AG08395 (cell line): Measurements from ENCODE around the gene NLGN1.
"Not testable (repeated sequence)": the region's sequence is repeated elsewhere in the genome, so short reads cannot be mapped to it uniquely, and the experiment has no call there.

ENCODE experiments used
- DNase-seq: peaks from one replicate; pipeline ENCODE4 v3.0.0; 2012; ENCODE audit warnings: mixed read lengths, low spot score

The NLGN1 gene

GRCh38 chr3:174168538-174169254 lies 771.2 kb downstream of the NLGN1 start:
- DNase-seq = no peak

- no peak for DNase-seq
Measured at GRCh38 chr3:174169736-174170135, 772.2 kb downstream of the NLGN1 start.

GRCh38 chr3:174170248-174170647 lies 772.7 kb downstream of the NLGN1 start:
- DNase-seq = no peak

- DNase-seq = no peak
Measured at GRCh38 chr3:174186377-174186989, 788.9 kb downstream of the NLGN1 start.

GRCh38 chr3:174191380-174191779 lies 793.8 kb downstream of the NLGN1 start:
- no peak for DNase-seq

DNA sequence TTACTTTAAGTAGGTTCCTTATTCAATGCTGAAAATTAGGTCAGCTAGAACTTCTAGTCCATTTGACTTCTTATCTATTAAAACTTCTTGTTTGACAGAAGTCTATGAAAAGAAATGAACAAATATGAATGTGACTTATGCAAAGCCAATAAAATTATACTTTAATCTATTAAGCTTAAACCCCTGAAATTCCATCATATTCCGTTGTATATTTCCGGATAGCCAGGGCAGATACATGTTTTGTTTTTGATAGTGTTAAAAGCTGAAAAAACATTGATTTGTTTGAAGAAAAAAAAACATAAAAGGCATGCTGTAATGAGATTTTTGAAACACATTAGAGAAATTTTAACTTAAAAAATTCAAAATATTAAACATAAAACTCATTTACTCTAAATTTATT lies 794.4 kb downstream of the NLGN1 start:
- no peak for DNase-seq

GRCh38 chr3:174192471-174192870 lies 794.9 kb downstream of the NLGN1 start:
- DNase-seq = no peak

DNA sequence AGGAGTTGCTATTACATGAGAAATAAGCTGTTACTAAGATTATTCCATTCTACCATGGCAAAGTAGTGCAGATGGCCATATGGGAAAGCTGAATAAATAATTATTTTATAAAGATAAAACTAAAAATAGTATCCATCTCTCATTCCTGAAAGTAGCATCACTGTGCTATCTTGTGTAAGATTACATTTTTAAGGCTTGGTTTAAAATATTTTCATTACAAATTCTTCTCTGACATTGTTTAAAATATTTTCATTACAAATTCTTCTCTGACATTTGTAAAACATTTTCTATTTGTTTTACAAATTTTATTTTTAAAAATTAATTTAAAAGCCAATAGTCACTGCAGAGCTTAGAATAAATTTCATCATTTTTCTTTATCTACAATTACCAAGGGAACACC lies 796.1 kb downstream of the NLGN1 start:
- no peak for DNase-seq

GRCh38 chr3:174197416-174197815 lies 799.9 kb downstream of the NLGN1 start:
- no peak for DNase-seq

- no peak for DNase-seq
Measured at GRCh38 chr3:174198199-174198598, 800.7 kb downstream of the NLGN1 start.

GRCh38 chr3:174199696-174200095 lies 802.2 kb downstream of the NLGN1 start:
- DNase-seq = no peak

GRCh38 chr3:174202116-174202515 lies 804.6 kb downstream of the NLGN1 start:
- no peak for DNase-seq

DNA sequence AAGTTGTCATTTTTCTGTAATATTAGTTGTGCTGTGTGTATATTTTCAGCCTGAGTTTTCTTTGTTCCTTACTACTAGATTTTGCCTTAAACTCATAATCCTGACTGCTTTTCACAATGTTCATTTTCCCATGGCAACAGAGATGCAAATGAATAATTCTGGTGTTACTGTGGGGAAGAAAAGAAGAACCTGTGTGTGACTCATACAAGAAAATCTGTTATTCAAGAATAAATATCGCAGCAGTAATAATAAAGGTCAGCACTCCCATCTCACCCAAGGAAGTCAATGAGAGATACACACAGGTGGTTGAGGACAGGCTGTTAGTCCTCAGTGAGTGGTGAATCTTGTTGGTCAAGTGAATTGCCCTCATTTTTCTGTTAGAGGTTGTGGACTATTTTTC lies 805.0 kb downstream of the NLGN1 start:
- no peak for DNase-seq

DNA sequence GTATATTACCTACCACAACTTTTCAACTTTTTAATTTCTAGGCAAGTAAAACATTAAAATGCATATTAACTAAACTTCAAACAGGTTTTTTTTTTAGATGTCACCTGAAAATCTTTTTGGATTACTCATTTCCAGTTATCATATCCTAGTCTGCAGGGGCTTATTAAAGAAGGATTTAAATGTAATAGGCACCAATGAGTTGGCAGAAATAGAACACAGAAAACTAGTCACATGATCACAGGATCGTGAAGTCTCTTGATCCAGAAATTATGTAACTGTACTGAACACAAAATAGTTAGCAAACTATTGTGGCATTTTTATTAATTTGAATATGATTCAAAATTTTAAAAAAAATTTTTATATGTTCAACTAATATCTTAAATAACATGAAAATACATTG lies 807.2 kb downstream of the NLGN1 start:
- DNase-seq = no peak

- peak; percentile 10 for DNase-seq
Measured at GRCh38 chr3:174206607-174207192, 809.2 kb downstream of the NLGN1 start.

GRCh38 chr3:174208161-174208560 lies 810.6 kb downstream of the NLGN1 start:
- no peak for DNase-seq

DNA sequence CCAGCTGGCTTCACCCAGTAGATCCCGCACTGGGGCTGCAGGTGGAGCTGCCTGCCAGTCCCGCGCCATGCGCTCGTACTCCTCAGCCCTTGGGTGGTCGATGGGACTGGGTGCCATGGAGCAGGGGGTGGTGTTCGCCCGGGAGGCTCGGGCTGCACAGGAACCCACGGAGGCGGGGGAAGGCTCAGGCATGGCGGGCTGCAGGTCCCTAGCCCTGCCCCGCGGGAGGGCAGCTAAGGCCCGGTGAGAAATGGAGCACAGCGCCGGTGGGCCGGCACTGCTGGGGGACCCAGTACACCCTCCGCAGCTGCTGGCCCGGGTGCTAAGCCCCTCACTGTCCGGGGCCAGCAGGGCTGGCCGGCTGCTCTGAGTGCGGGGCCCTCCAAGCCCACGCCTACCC lies 814.4 kb downstream of the NLGN1 start:
- DNase-seq = not testable (repeated sequence)

- DNase-seq = no peak
Measured at GRCh38 chr3:174215456-174215855, 817.9 kb downstream of the NLGN1 start.

DNA sequence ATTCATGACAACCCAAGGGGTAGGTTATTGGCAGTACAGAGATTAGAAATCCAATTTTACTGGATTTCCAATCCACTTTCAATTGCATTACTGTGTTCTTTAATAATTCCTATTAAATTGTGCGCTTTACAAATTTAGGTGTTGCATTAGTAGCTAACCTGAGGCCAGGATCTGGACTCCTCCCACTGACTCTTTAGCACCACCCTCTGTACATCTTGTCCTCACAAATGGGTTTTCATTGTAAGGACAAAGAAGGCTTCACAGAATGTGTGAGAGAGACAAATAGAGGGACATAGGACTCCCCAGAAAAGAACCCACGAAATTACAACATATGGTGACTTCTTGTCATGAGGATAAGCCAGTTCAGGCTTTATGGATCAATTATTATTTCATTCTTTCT lies 818.5 kb downstream of the NLGN1 start:
- DNase-seq = no peak

DNA sequence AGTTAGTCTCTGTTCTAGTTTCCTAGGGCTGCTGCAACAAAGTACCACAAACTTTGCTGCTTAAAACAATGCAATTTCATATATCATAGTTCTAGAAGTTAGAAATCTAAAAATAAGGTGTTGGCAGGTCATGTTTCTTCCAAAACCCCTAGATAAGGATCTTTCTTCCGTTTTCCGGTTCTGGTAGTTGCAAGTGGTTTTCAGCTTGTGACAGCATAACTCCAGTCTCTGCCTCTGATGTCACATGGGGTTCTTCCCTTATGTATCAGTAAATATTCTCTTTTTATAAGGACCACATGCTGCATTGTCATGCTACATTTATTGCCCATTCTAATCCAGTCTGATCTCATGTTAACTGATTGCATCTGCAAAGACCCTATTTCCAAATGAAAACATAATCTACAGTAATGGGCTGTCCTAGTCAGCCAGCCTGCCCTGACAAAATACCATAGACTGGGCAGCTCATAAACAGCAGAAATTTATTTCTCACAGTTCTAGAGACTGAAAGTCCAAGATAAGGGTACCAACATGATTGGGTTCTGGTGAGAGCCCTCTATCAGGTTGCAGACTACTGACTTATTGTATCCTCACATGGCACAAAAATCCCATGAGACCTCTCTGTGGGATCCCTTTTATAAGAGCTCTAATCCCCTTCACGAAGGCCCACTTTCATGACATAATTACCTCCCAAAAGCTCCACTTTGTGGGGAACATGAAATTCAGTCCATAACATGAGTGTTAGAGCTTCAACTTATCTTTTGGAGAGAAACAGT lies 819.6 kb downstream of the NLGN1 start:
- no peak for DNase-seq

DNA sequence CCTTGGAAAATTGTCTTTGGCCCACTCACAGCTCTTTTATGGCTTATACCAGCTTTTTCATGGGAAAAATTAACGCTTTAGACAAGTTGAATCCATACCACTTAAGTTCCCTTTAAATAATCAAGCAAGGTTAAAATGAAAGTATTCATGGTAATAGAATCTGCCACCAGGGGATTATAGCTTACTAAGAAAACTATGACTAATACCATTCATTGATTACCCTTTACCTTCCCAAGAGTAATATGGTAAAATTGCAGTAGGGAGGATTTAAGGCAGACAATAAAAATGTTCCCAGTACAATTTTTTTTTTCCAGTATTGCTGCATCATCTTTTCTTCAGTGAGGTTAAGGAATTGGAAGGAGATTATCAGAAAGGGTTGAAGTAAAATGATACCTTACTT lies 820.5 kb downstream of the NLGN1 start:
- DNase-seq = no peak

DNA sequence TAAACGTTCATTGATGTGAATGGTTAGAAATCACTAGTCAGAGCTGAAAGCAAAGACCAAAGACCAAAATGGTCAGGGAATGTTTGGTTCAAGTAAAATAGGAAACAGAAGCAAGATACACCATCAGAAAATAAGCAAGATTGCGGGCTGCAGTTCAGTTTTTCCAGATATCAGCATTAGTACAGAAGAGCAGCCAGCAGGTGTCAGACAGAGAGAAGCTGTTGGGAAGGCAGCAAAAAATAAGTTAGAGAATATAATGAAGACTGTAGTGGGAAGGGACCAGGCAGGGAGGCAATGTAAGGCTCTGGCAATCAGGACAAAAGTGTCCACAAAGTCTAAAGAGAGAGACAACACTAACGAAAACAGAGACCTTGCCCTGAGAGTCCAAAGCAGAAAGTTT lies 822.2 kb downstream of the NLGN1 start:
- DNase-seq = no peak
